IPS-NIHi11 (cell line): ENCODE measurements around the gene C16orf86.

ENCODE experiments used
- DNase-seq: peaks from one replicate; pipeline ENCODE4 v3.0.0; 2012; ENCODE audit warnings: mixed read lengths, low spot score

The C16orf86 gene

DNA sequence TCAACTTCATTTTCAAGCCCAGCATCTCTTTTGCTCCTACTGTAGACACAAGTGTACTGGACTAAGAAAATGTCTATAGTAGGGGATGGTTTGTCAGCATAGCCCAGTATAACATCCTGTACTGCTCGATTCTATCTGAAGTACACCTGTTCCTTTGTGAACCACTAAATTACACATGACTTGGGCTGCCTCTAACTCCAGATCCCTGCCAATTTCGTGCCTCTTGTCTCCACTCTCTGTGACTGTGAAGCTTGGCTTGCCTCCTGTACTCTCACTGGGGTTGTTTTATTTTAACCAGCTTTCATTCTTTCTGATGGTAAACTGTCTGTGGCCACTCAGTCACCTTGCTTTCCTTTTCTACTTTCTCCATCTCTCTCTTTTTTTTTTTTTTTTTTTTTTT is 28.0 kb downstream of the C16orf86 start:
- DNase-seq: no peak

DNA sequence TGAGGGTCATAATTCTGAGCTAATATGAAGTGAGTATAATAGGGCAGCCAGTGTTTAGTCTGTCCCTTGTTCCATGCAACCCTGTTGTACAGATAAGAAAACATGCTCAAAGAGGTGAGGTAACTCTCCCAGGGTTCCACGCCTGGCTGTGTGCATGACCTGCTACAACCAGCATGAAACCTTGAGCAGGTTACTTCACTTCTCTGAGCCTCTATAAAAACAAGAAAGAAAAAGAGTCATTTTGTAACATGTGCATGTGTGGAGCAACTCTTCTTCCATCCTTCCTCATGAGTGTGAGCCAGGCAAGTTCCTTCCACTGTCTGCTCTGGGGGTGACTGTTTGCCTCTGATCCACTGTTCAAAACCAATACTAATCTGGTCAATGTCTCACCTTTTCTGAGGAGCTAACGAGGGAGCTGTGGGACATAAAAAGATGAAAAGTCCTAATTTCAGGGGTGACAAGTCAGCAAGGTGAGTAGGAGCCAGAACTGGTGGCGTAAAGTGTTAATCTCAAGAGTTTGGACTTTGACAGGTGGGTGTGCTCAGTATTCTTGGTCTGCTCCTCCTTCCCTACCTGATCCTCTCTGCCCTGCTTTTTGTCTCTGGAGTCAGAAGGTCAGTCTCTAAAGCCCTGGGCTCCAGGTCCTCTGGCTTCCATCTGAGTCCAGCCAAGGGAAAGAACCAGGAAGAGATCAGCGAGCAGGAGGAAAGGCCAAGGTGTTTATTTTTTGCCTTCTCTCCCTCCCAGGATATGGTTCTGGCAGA is 31.0 kb downstream of the C16orf86 start:
- no peak for DNase-seq

DNA sequence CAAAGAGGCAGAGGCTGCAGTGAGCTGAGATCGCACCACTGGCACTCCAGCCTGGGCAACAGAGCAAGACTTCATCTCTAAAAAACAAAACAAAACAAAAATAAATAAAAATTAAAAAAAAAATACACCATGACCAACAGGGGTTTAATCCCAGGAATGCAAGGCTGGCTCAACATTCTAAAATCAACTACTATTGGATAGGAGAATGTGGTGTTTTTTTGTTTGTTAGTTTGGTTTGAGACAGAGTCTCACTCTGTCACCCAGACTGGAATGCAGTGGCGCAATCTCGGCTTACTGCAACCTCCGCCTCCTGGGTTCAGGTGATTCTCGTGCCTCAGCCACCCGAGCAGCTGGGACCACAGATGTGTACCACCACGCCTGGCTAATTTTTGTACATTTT is 32.7 kb downstream of the C16orf86 start:
- no peak for DNase-seq

GRCh38 chr16:67701420-67701819 is 34.8 kb downstream of the C16orf86 start:
- DNase-seq: no peak

- no peak for DNase-seq
Measured at GRCh38 chr16:67702130-67702529, 35.5 kb downstream of the C16orf86 start.

- DNase-seq: no peak
Measured at GRCh38 chr16:67703626-67704025, 37.0 kb downstream of the C16orf86 start.

- DNase-seq: no peak
Measured at GRCh38 chr16:67704110-67704509, 37.5 kb downstream of the C16orf86 start.

GRCh38 chr16:67707210-67707609 is 40.6 kb downstream of the C16orf86 start:
- DNase-seq: no peak

GRCh38 chr16:67707790-67708189 is 41.2 kb downstream of the C16orf86 start:
- no peak for DNase-seq

- DNase-seq: no peak
Measured at GRCh38 chr16:67708368-67708771, 41.8 kb downstream of the C16orf86 start.

DNA sequence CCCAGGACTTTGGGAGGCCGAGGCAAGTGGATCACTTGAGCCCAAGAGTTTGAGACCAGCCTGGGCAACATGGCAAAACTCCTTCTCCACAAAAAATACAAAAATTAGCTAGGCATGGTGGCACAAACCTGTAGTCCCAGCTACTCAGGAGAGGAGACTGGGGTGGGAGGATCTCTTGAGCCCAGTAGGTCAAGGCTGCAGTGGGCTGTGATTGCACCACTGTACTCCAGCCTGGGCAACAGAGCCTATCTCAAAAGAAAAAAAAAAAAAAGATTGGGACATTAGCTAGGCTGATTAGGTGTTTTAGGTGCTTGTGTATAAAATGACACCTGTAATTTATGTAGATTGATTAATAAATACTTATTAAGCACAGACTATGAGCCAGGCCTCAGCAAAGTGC is 42.4 kb downstream of the C16orf86 start:
- DNase-seq: no peak

DNA sequence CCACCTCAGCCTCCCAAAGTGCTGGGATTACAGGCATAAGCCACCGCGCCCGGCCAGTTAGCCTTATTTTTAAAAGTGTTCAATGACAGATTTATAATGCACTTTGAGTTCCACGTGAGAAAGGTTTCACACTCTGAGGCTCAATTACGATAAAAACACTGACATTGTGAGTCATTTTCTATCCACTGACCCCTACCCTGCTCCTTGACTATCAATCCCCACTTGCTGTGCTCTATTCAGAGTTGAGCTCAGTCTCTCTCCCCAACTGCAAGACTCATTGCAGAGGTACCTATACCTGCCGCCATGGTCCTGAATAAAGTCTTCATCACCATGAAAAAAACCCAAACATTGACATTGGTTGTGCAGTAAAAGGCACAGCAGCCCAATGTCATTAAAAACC is 44.0 kb downstream of the C16orf86 start:
- no peak for DNase-seq

DNA sequence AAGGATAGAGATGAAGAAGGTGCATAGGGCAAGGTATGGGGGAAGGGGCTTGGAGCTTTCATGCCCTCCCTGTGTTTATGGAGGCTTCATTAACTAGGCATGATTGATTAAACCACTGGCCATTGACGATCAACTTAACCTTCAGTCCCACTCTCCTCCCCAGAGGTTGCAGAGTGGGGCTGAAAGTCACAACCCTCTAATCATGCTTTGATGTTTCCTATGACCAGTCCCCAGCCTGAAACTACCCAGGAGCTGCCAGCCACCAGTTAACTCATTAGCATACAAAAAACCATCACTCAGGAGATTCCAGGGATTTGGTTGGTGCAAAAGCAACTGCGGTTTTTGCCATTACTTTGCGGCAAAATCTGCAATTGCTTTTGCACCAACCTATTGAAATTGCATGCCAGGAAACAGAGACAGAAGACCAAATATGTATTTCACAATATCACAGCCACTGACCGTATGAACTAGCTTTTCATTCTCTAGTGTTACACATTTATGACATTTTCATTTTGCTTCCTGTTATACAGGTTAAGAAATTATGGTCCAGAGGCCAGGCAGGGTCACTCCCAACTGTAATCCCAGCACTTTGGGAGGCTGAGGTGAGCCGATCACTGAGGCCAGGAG is 47.1 kb downstream of the C16orf86 start:
- no peak for DNase-seq

GRCh38 chr16:67714522-67714921 is 47.9 kb downstream of the C16orf86 start:
- DNase-seq: no peak

DNA sequence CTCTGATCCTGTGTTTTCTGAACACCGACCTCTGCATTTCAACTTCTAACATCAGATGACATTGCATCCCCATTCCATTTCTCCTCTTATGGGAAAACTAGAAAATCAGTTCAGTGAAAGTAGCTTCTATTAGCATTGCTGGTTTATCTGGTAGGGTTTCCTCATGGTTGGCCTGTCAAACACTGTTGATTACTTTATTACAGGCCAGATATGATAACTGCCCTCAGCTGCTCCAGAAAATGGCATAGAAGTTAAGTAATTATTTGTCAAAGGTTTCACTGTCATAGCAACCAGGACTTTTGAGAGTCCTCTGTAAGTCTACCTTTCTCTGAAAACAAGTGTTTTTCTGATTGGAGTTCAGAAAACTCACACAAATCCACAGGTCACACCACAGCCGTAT is 49.5 kb downstream of the C16orf86 start:
- no peak for DNase-seq
